HG02981 (cell line): ENCODE data around the gene FOXD2.

ENCODE experiments used
- ATAC-seq: cut with Tn5 transposase; IDR thresholded peaks from one replicate; pipeline ENCODE4 v1.9.1; 2021; ENCODE audit warnings: mild to moderate bottlenecking, moderate library complexity; ENCODE audit not compliant: unreplicated experiment

Gene FOXD2

DNA sequence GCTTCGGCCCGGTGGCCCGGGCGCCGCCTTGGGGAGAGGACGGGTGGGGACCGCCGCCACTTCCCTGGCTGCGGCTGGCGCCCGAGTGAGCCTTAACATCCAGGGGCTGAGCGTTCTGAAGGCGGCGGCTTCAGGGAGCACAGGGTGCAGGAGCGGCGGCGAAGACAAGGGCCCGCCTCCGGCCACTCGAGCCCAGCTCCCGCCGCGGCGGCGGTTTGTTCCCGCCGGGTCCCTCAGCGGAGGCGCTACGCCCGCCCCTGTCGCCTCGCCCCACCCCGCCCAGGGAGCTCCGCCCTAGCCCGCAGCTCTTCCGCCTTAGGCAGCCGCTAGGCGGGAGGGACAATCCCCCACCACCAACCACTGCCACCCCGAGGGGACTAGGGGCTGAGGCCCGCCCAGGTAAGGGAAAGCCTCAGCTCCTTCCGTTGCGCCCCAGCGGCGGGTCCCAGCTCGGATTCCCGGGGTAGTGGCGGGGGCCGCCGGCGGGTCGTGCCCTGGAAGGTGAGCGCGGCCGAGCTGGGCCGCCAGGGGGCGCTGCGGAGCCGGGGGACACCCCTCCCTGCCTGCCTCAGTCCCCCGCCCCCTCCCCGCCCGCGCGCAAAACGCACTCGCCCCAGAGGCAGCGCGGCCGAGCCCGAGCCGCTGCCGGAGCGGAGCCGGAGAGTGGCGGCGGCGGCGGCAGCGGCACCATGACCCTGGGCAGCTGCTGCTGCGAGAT is at the start of gene FOXD2:
Gene FOXD2, plus strand, starts transcription at position 598 of the 718 bp plus-strand sequence. Its CDS starts 92 bp downstream, at position 690.
- peak; percentile 81 for ATAC-seq

DNA sequence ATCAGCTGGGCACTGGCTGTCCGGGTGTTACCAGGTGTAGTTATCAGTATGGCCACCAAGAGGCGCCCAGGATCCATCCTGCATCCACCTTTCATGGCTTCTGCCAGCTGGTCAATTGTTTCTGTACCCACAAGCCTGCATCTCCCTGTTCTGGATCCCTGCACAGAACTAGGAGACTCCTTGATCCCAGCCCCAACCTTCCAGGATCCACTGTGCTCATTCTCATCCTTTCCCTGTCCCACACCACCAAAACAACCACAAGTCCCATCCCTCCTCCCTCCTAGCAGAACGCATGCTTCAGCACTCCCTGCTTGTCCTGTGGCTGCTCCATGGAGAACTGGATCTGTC is 49.0 kb upstream of the FOXD2 start:
- peak; percentile 86 for ATAC-seq

DNA sequence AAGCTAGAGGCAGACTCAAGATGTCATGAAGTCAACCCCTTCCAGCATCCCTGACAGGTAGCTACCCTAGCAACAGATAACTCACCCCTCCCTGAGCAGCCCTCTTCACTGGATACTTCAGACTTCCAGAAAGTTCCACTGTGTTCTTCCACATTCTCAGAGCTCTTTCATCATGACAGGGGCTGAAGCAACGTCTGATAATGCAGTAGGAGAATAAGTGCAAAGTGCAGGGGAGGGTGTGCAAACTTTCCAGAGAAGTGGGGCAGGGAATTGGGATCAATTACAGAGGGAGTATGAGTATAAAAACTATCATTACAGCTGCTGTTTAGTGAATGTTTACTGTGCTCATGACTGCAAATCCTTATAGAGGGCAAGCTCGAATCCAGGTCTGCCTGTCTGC is 48.1 kb upstream of the FOXD2 start:
- no peak for ATAC-seq

DNA sequence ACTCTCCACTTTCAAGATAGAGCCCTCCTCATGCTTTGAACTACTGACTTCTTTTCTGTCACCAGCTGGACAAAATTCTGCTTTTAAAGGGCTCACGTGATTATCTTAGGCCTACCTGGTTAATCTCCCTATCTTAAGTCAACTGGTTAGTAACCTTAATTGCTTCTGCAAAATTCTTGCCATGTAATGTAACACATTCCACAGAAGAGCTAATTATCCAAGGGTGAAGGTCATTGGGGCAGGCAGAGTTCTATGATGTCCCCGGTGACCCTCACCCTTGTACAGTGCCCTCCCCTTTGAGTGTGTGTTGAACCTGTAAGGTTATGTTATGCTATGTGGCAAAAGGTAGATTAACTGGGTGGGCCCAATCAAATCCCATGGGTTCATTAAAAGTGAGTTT is 47.0 kb upstream of the FOXD2 start:
- no peak for ATAC-seq

DNA sequence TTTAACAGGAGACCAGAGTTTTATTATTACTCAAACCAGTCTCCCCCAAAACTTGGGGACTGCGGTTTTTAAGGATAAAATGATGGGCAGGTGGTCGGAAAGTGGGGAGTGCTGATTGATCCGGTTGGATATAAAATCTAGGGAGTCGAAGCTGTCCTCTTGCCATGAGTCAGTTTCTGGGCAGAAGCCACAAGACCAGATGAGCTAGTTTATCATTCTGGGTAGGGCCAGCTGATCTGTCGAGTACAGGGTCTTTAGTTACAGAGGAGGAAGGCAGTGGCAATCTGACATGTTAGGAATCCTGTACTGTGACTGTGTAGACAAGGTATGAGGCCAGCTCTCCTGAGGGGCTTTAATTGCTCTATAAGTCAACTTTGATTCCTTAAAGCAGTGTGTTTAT is 44.7 kb upstream of the FOXD2 start:
- ATAC-seq: no peak

DNA sequence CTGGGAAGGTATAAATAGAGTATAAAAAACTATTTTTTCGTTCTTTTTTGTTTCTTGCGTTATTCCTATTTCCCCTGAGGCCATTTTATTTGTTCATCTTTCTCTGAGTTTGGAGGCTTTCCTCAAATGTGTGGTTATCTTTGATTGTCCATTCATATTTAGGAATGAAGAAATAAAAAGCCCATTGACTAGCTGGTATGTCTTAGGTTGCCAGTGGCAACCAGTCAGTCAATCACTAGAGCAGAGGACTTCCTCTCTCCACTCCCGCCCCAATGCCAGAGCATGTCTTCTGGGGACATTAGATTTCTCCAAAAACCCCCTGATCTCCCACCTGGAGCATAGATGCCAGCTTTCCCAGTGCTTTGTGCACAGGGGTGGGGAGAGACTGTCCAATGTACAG is 42.4 kb upstream of the FOXD2 start:
- ATAC-seq: no peak

DNA sequence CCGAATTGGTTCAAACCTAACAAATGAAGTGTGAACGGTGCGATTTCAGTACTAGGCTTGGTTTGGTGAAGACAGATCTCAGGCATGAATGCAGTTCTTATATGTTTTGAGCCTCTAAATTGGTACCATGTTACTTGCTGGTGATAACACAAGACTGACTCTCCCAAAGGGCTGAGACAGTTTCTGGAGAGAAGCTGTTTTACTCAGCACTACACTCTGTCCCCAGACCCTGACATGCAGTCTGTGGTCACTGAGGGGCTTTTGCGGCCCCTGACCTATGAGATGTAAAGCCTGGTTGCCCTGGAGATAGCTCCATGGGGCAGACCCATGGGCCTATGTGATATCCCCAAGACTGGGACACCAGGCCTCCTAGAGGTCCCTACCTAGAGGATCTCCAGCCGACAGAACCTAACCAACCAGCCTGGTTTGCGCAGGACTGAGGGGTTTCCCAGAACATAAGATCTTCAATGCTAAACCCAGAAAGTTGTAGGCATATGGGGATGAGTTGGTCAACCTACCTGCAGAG is 41.1 kb upstream of the FOXD2 start:
- ATAC-seq: no peak

DNA sequence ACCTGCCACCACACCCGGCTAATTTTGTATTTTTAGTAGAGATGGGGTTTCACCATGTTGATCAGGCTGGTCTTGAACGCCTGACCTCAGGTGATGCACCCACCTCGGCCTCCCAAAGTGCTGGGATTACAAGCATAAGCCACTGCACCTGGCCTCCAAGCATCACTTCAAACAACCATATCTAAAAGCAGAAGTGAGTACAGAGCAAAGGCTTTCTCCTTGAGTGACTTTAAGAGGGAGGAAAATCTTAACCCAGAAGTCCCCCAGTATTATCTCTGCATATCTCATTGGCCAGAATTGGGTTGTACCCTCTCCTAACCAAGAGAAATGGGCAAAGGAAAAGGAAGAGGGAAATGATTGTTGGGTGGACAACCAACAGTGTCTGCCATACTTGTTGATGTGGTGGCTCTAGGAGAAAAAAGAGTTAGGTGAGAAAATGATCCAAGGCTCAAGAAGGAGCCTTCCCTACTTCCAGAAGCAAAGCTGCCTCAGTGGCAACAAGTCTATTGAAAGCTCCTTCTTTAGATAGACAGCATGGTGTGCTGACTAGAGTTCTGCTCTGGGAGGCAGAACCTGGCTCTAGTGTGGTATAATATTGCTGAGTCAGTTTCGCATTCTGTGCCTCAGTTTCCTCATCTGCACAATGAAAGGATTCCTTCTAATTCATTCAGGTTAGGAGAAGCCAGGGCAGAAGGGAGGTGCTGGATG is 38.6 kb upstream of the FOXD2 start:
- no peak for ATAC-seq

DNA sequence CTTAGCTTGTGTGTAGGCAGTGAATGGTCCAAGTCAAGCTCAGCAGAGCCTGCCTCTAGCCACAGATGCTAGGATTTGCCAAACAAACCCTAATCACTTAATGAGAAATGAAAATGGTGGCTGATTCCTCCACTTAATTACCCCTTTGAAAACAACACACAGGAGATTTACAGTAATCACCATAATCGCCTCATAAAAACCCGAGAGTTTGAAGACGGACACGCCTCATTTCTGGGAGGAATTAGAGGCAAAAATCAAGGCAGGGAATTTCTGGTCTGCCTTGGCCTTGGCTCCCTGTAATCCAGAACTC is 38.0 kb upstream of the FOXD2 start:
- no peak for ATAC-seq

DNA sequence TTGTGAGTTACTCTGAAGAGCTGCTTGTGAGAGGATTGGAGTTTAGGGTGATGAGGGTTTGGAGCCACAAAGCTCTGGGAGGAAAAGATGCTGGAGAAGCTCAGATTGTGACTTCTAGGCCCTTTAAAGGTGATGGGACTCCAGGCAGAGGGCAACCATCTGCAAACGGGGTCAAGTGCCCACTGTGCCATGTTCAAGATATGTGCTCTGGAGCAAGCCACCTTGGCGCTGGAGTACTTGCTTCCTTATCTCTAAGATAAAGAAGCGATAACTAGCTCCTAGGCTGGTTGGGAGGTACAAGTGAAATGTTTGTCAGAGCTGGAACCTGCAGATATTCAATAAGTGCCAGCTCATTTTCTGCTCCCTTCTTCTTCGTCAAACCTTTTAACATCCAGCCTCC is 36.1 kb upstream of the FOXD2 start:
- ATAC-seq: no peak

DNA sequence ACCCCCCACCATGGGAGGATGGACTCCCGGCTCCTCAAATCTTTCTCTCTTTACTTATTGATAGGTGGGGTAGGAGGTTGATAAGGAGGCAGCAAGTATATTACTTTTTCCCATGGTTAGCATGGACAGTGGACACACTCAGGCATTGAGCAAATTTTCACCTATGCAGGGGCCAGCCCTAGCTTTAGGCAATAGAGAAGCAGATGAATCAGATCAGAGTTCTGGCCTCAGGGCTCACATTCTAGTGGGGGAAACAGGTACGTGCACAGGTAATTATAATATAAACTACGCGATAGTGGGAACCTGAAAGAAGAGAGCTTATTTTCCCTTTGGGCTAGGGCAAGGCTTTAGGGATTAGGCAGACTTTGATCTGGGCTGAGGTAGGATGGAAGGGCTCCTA is 35.3 kb upstream of the FOXD2 start:
- ATAC-seq: no peak

DNA sequence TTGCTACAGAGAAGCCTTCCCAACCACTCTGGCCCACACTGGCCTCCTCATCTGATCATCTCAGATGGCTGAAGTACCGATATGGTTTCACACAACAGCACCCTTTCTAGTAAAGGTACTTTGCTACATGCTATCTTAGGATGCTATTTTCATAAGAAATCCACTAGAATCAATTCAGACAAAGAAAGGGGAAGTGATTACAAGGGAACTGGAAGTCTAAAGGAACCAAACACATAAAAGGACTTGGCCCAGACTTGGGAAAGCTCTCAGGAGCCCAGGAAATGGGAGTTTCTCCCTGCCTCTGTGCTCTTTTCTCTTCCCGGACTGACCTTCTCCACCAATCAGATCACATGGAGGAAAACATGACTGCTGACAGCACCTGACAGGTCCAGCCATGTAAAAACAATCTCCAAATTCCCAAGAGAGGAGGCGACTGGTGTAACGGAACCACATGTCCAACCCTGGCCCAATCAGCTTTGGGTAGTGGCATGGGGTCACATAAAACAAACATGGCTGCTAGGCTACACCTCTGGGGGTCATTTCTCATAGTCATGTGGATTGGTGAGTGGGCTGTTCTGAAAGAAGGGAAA is 34.4 kb upstream of the FOXD2 start:
- no peak for ATAC-seq

DNA sequence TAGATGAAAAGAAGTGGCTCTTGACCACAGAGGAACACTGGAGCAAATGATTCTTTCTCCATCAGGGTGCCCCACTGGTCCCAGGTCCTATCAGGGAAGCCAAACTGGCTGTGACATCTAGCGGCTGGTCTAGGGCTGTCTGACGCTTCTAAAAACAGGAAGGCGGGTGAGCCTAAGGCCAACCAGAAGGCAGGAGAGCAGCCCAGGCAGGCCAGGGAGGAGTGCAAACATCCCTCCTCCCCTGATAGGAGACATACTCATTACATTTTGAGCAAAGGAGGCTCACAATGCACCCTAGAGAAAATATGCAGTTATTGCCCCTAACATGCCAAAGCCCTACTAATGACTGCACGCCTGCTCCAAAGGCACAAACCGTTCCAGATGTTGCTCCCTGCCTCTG is 32.1 kb upstream of the FOXD2 start:
- ATAC-seq: no peak

DNA sequence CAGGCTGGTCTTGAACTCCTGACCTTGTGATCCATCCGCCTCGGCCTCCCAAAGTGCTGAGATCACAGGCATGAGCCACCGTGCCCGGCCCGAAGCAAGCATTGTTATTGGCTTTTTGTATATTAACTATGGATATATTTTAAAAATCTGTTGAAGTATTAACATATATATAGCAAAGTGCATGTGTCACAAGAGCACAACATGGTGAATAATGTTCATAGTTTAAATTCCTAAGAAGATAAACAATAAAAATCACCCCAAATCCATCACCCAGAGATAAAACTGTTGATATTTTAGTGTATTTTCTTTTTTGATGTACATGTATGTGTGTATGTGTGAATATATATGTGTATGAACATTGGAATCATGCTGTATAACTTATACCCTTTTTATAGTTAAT is 30.9 kb upstream of the FOXD2 start:
- no peak for ATAC-seq

DNA sequence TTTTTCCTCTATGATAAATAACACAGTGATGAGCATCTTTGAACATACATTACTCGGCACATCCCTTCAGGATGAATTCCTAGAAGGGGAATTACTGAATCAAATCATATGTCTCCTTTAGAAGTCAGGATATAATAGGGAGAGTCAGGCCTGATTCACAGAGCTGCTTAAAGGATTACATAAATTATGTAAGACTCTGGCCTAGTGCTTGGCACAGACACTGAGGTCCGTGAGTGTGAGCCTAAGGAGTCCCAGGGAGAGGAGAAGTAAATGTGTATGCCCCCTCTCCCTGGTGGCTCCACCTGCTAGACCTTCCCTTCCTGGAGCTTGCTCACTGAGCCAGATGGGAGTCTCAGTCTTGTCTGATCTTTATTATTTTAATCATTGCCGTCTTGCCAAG is 30.4 kb upstream of the FOXD2 start:
- ATAC-seq: no peak

DNA sequence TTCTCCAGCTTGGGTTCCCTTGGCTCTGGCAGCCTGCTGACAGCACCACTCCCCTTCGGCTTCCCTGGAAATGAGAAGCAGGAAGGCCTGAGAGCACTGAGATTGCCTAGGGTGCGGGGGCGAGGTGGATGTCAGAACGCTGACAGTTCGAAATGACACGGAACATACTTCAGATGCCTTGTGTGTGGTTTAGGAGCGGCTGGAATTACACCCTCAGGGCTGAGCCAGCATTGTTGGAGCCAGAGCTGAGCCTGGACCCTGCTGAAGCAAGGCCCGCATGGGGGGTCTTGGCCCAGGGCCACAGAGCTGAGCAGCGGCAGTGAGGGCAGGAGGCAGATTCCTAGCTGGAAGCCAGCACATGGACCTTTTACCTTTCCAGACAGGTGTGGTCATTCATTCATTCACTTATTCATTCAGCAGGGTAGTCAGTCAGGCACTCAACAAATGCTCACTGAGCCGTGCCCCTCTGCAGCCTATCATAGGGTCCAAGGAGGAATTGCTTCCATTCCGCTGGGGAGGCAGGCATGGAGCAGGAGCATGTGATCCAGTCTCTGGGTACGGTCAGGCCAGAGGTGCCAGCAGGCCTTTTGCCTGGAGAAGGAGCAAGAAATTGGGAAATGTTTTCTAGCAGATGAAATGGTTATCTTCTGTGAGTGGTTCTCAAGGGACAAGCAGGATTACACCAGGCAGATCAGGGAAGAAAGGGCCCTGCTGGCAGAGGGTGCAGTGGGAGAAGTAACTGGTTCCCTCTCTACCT is 28.4 kb upstream of the FOXD2 start:
- no peak for ATAC-seq

DNA sequence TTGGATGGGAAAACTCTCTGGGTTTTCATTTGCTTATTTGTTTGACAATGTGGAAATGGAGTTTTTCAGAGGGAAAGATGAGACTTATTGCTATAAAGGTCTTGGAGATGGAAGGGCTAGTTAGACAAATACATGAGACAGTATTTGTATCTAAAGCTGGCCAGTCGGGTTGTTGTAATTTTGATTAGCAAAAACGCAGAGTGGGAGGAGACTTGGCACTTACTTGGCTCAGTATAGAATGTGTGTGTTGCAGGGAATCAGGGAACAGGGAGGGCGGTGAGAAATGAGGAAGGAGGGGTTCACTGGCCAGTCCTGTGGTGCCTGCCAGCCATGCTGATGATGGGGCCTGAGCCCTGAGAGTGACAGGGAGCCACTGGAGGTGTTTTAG is 27.8 kb upstream of the FOXD2 start:
- ATAC-seq: no peak

DNA sequence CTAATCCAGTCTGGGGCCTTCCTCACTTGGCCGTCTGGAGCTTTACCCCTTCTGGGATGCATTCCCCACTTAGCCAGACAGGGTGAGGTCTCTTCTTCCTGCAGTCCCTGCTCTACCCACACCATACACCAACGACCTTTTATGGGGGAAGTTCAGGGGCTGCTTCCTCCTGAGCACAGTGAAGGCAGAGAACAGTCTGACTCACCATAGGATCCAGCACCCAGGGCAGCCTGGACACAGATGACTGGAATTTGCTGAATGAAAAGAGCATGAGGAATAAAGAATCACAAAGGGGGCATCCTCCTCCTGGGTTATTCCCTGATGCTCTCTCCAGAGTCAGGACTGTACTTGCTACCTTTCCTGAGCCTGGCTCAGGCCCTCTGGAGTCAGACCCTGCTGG is 26.4 kb upstream of the FOXD2 start:
- no peak for ATAC-seq

DNA sequence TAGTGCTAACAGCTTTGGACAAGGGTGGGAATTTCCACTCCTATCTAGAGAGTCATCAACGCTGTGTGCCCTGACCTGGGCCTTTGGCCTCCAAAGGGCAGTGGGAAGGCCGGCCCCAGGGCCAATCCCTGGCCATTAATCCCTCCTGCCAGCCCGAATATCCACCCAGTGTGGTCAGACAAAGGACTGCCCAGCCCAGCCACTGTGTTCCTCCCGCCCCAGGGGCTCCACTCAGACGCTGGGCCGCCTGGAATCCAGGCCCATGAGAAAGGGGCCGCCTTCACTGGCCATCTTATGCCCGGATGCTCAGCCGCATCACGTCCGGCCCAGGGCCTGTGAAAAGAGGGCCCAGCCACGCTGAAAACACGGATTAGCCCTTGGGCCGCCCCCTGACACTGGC is 25.4 kb upstream of the FOXD2 start:
- no peak for ATAC-seq

DNA sequence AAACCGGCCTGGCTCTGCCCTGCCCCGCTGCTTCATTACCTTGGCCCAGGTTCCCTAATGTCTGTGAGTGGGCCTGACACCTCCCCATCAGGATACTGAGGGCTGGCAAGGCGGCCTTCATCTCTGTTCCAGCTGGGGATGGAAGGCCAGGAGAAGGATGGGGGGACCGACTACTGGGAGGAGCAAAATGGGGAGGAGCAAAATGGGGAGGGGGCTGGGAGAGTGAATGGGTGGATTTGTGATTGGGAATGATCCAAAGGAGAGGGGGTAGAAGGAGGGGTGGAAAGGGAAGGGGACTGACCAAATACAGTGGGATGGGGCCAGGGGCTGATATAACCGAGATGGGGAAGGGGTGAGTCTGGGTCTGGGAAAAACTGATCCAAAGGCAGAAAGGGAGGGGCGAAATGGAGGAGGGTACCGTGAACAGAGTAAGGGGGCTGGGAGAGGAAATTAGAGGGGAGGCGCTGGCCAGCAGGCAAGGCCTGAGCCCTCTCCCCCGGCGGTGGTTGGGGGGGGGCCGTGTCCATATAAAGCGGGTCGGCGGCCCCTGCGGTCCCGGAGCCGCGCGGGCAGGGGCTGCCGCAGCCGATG is 22.0 kb upstream of the FOXD2 start, which contains the start of gene FOXE3:
Gene FOXE3, plus strand, starts transcription at position 558 of the 591 bp plus-strand sequence. Its CDS starts 31 bp downstream, at position 589.
- ATAC-seq: no peak
